Small intestine (tissue), 7 donors: ENCODE data around the gene ADAMTS3. TPM values are rescaled to one million over a fixed set of nuclear protein-coding genes. Genes with fewer than 3 reads are reported as not detected.
"Not testable (repeated sequence)": the region's sequence is repeated elsewhere in the genome, so short reads cannot be mapped to it uniquely, and the experiment has no call there.

Experiments used
- DNase-seq, 2 donors: peaks; one replicate each; pipeline versions ENCODE4 v3.0.0 to v3.0.0-alpha.2; 2013
- FAIRE-seq: peaks from 2 replicates; lab custom pipeline; 2012; peaks lifted over from hg19 to GRCh38; lab: Jason Lieb, UNC
- H3K27ac ChIP-seq, 3 donors: one replicate each; pipeline ENCODE4 v1.5.1; 2013; ENCODE audit warnings: low read length in 2 of 3, mild to moderate bottlenecking in 2 of 3, control low read depth in 1 of 3, inconsistent platforms in 1 of 3, low read depth in 1 of 3, moderate library complexity in 1 of 3
- H3K27me3 ChIP-seq, 3 donors: one replicate each; pipeline ENCODE4 v1.6.1; 2013; ENCODE audit warnings: low read length in 3 of 3, inconsistent platforms in 1 of 3; ENCODE audit not compliant: control insufficient read depth in 3 of 3, insufficient read depth in 3 of 3
- H3K36me3 ChIP-seq, 3 donors: one replicate each; pipeline ENCODE4 v1.6.1; 2013; ENCODE audit warnings: low read length in 3 of 3, inconsistent platforms in 1 of 3, low read depth in 1 of 3, mild to moderate bottlenecking in 1 of 3, moderate library complexity in 1 of 3; ENCODE audit not compliant: control insufficient read depth in 3 of 3, insufficient read depth in 2 of 3
- H3K4me1 ChIP-seq, 3 donors: one replicate each; pipeline ENCODE4 v1.6.1; 2013; ENCODE audit warnings: low read length in 2 of 3, inconsistent platforms in 1 of 3, low read depth in 1 of 3, mild to moderate bottlenecking in 1 of 3, moderate library complexity in 1 of 3; ENCODE audit not compliant: control insufficient read depth in 3 of 3, insufficient read depth in 2 of 3
- H3K4me3 ChIP-seq, 3 donors: one replicate each; pipeline ENCODE4 v1.5.1; 2013; ENCODE audit warnings: low read length in 3 of 3, control low read depth in 1 of 3, inconsistent platforms in 1 of 3, low read depth in 1 of 3, mild to moderate bottlenecking in 1 of 3, moderate library complexity in 1 of 3
- H3K9me3 ChIP-seq, 2 donors: one replicate each; pipeline ENCODE4 v1.6.1; 2013; ENCODE audit warnings: low read depth in 1 of 2, low read length in 1 of 2; ENCODE audit not compliant: control insufficient read depth in 2 of 2, insufficient read depth in 1 of 2
- WGBS, 3 donors: extraction: QIAGEN DNeasy Blood & Tissue Kit; methylation state at CpG; one replicate each; pipeline ENCODE4 v1.1.7; 2013; 5-methylcytosine and 5-hydroxymethylcytosine counted together
- polyA plus RNA-seq, 4 donors: library from polyadenylated mRNA; stranded (reverse) in 3 of 4; unstranded in 1 of 4; fragments of 200-250 nt in 3 of 4; fragments of 120-200 nt in 1 of 4; gene quantifications; one replicate each; pipeline versions ENCODE4 v1.2.1 to v1.2.3, GENCODE V29; 2013
- donor health status: healthy with polysubstance abuse.
- donor health status: control.
- donor health status: control.
- donor health status: Bipolar disorder and iron deficiency.
- donor health status: healthy.

ADAMTS3 gene
- polyA plus RNA-seq, 4 donors: 0.16 to 0.72 TPM; not detected in 2

DNA sequence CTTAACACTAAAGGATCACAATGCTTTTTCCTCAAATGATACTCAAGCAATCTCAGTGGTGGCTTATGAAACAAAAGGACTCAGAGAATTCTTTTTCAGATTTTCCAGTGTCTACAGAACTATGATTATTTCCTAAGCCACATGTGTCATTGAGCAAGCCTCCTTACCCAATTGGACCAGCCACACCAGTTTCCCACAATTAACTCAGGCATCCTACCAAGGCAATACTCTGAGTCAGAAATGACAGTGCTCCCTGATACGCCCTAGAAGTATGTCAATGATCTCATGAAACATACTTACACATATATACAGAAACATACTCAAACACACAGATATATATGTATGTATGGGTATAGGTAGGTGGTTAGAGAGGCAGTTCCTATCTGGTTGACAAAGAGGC lies 4.8 kb downstream of the ADAMTS3 start:
- no peaks in the 10 kb centered on the region for H3K4me1 ChIP-seq
- no peak for DNase-seq
- H3K9me3 ChIP-seq: no peaks in the 10 kb centered on the region
- no peaks in the 10 kb centered on the region for H3K36me3 ChIP-seq
- H3K4me3 ChIP-seq: no peak overlapping the region
- 68 to 83% (median 74%) methylated on average over 1 of the region's 1 CpG for WGBS, 3 donors
- no peak for FAIRE-seq
- H3K27me3 ChIP-seq: peaks cover 3 to 18% (median 4%) of the 10 kb centered on the region in 3 donors
- no peak overlapping the region for H3K27ac ChIP-seq

DNA sequence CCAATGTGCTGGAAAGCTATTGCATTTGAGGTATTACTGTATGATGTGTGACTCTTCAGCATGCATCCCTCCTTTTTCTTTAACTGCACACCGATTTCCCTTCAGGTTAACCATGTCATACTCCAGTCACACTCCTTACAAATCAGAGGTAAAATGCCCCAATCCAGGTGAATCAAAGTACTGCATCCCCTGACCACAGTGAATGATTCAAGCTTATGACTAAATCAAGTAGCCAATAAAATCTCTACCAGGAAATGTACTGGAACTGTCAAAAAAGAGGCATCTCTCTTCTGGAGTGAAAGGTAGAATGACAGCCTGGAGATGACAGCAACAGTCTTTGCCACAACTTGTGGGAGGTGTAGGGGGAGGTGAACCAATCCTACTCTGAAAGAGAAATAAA lies 10.4 kb downstream of the ADAMTS3 start:
- 79 to 90% (median 83%) methylated on average over 1 of the region's 1 CpG for WGBS, 3 donors
- H3K4me1 ChIP-seq: no peaks in the 10 kb centered on the region
- H3K4me3 ChIP-seq: no peak overlapping the region
- no peaks in the 10 kb centered on the region for H3K27me3 ChIP-seq
- no peak overlapping the region for H3K27ac ChIP-seq
- no peak for DNase-seq
- no peak for FAIRE-seq
- H3K9me3 ChIP-seq: no peaks in the 10 kb centered on the region
- no peaks in the 10 kb centered on the region for H3K36me3 ChIP-seq

DNA sequence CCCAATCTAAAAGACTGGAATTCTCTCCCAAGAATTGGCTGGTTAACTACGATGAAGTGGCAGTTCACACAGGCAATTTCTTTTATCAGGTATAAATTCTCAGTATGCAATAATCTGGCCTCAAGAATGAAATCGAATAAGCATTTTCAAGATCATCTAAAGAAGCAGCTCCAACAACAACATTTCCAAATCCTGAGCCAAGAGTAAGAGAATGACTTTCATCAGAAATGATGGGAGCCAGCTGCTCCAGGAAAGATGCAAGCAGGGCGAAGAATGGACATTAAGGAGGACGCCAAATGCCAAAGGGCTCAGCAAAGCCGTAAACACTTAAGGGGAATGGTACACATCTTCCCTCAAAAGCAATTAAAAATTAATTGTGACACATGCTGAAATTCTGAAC lies 12.0 kb downstream of the ADAMTS3 start:
- Histone ChIP-seq H3K27me3 (no peaks in the 10 kb centered on the region), H3K27ac (no peak overlapping the region), H3K4me1 (no peaks in the 10 kb centered on the region), H3K9me3 (no peaks in the 10 kb centered on the region), H3K4me3 (no peak overlapping the region), H3K36me3 (no peaks in the 10 kb centered on the region)
- 67 to 84% (median 80%) methylated on average over 5 of the region's 5 CpGs for WGBS, 3 donors
- FAIRE-seq: no peak
- no peak for DNase-seq

GRCh38 chr4:72555377-72555831 lies 13.6 kb downstream of the ADAMTS3 start:
- Histone ChIP-seq H3K27me3 (no peaks in the 10 kb centered on the region), H3K27ac (no peak overlapping the region), H3K4me1 (no peaks in the 10 kb centered on the region), H3K36me3 (no peaks in the 10 kb centered on the region), H3K4me3 (no peak overlapping the region), H3K9me3 (no peaks in the 10 kb centered on the region)
- no peak for DNase-seq
- 56 to 65% (median 59%) methylated on average over 3 of the region's 3 CpGs for WGBS, 3 donors
- no peak for FAIRE-seq

DNA sequence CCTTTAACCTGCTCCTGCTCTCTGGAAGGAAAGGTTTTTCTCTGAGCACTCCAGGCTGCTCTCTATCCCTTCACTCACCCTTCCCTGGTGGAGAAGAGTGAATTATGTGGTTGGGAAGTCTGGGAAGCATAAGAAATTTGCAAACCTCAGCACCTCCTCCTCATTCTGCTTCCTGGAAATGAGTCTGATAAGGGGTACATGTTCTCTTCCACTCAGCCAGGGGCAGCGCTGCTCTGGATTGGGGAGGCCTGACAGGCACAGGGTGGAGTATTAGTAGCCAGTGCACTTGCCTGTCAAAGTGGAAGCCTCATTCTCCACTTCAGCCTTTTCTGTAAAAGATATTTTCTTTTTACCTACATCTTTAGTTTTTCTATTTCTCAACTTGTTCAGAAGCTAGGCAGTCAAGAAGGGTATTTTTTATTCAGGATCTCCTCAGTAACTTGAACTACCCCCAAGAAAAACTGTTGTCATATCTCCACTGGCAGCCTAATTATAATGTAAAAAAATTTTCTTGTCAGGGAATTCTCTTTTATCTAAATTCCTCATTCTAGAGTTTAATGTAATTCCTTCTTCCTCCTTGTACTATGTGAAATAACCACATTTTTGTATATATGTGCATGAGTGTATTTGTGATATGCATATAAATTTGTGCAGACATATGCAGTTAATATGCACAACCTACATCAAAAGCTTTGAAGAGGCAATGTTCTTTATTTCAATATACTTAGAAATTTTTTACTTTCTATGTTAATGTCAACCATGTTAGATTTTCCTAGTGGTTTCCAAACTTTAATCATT lies 15.3 kb downstream of the ADAMTS3 start:
- DNase-seq (no peak), FAIRE-seq (no peak)
- Histone ChIP-seq H3K4me1 (no peaks in the 10 kb centered on the region), H3K27ac (no peak overlapping the region), H3K27me3 (no peaks in the 10 kb centered on the region), H3K4me3 (no peak overlapping the region), H3K36me3 (no peaks in the 10 kb centered on the region), H3K9me3 (no peaks in the 10 kb centered on the region)
- 71 to 100% (median 82%) methylated on average over 1 of the region's 1 CpG for WGBS, 3 donors

- WGBS, 3 donors: 84 to 96% (median 90%) methylated on average over 2 of the region's 2 CpGs
- FAIRE-seq: no peak
- no peaks in the 10 kb centered on the region for H3K4me1 ChIP-seq
Measured at GRCh38 chr4:72552447-72552846, 16.6 kb downstream of the ADAMTS3 start.

GRCh38 chr4:72546456-72546855 lies 22.6 kb downstream of the ADAMTS3 start:
- Histone ChIP-seq H3K4me3 (no peak overlapping the region), H3K4me1 (no peaks in the 10 kb centered on the region), H3K9me3 (no peaks in the 10 kb centered on the region), H3K27me3 (no peaks in the 10 kb centered on the region), H3K27ac (no peak overlapping the region), H3K36me3 (no peaks in the 10 kb centered on the region)
- WGBS, 3 donors: 85 to 89% (median 86%) methylated on average over 1 of the region's 1 CpG
- FAIRE-seq (no peak), DNase-seq (no peak)

More at GRCh38 chr4:72552447-72552846, 16.6 kb downstream of the ADAMTS3 start:
- no peaks in the 10 kb centered on the region for H3K9me3 ChIP-seq
- H3K4me3 ChIP-seq: no peak overlapping the region
- H3K27me3 ChIP-seq: no peaks in the 10 kb centered on the region
- DNase-seq: no peak
- H3K36me3 ChIP-seq: no peaks in the 10 kb centered on the region
- no peak overlapping the region for H3K27ac ChIP-seq

- not testable (repeated sequence) for H3K27ac ChIP-seq, FAIRE-seq, H3K36me3 ChIP-seq, H3K27me3 ChIP-seq, H3K9me3 ChIP-seq, DNase-seq, H3K4me1 ChIP-seq, H3K4me3 ChIP-seq
- 46 to 64% (median 48%) methylated on average over 1 of the region's 1 CpG for WGBS, 3 donors
Measured at GRCh38 chr4:72540694-72541093, 28.3 kb downstream of the ADAMTS3 start.
